Stimulated activated CD4-positive, alpha-beta T cell treated with anti-CD3 and anti-CD28 coated beads, Interleukin-1b, Interleukin-23, amount 100 ng/mL, for 24 hours (primary cell): ENCODE measurements around the gene BAIAP2L1.

Experiments used
- DNase-seq, 4 experiments: peaks; one replicate each; pipeline ENCODE4 v3.0.0-alpha.2; 2020; ENCODE audit warnings: low read depth in 4 of 4, low spot score in 1 of 4

The BAIAP2L1 gene

GRCh38 chr7:98242342-98242741 lies 158.5 kb downstream of the BAIAP2L1 start:
- no peak for DNase-seq

GRCh38 chr7:98241674-98242241 lies 159.1 kb downstream of the BAIAP2L1 start:
- DNase-seq: no peak
